ENCODE data around the gene STXBP1.
"Not testable (repeated sequence)": the region's sequence is repeated elsewhere in the genome, so short reads cannot be mapped to it uniquely, and the experiment has no call there.

The STXBP1 gene

DNA sequence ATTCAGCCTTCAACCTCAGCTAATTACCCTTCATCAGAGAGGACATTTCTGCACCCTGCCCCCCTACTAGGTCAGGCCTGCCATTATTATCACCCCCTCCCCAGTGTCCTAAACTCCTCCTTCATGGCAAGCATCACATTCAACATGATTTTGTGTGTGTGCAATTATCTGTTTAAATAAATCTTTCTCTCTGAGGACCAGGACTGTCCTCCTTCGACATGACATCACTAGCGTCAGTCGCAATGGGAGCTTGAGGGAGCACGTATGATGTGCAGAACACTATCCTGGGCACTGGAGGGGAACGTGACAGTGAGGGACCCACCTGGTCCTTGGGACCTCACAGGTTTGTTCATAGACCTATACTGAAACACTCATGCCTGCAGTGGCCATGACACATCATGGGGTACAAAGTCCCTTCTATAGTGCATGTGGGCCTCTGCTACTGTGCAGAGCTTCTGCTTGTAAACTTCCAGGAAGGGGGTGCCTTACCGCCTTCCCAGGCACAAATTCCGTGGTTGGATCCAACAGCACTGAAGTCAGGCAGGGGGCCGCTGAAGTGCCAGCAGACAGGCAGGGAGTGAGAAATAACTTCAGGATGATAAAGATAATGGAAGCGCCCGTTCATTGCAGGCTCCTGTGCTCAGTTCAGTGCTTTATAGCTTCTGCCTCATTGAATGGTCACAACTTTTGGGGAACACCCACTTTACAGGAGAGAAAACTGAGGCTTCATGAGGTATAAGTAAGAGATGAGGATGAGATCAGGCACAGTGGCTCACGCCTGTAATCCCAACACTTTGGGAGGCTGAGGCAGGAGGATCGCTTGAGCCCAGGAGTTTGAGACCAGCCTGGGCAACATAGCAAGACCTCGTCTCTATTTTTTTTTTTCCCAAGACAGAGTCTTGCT, 36.0 kb upstream of the STXBP1 start:
- H3K4me3 ChIP-seq (ENCODE audit: low read depth in 1 of 2, low read length in 1 of 2), result no peak overlapping the region
- peaks cover 62% of the 10 kb centered on the region for H3K27me3 ChIP-seq
- no peaks in the 10 kb centered on the region for H3K9me3 ChIP-seq
- H3K27ac ChIP-seq, result no peak overlapping the region
- TF ChIP-seq, protein P1, sequence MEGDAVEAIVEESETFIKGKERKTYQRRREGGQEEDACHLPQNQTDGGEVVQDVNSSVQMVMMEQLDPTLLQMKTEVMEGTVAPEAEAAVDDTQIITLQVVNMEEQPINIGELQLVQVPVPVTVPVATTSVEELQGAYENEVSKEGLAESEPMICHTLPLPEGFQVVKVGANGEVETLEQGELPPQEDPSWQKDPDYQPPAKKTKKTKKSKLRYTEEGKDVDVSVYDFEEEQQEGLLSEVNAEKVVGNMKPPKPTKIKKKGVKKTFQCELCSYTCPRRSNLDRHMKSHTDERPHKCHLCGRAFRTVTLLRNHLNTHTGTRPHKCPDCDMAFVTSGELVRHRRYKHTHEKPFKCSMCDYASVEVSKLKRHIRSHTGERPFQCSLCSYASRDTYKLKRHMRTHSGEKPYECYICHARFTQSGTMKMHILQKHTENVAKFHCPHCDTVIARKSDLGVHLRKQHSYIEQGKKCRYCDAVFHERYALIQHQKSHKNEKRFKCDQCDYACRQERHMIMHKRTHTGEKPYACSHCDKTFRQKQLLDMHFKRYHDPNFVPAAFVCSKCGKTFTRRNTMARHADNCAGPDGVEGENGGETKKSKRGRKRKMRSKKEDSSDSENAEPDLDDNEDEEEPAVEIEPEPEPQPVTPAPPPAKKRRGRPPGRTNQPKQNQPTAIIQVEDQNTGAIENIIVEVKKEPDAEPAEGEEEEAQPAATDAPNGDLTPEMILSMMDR (IDR thresholded peaks at IDR 0.05), result no peak
- H3K36me3 ChIP-seq, result no peaks in the 10 kb centered on the region
- no peaks in the 10 kb centered on the region for H3K4me1 ChIP-seq (ENCODE audit: control insufficient read depth in 1 of 2, insufficient read depth in 1 of 2, low read depth in 1 of 2, low read length in 1 of 2)

DNA sequence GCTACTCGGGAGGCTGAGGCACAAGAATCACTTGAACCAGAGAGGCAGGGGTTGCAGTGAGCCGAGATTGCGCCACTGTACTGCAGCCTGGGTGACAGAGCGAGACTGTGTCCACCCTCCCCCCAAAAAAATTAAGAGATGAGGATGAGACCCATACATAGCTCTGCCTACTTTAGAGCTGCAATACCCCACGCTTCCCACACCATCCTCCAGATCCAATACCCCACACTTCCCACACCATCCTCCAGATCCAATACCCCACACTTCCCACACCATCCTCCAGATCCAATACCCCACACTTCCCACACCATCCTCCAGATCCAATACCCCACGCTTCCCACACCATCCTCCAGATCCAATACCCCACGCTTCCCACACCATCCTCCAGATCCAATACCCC, 34.9 kb upstream of the STXBP1 start:
- H3K27me3 ChIP-seq, result peaks cover 62% of the 10 kb centered on the region
- H3K36me3 ChIP-seq; H3K9me3 ChIP-seq; H3K4me3 ChIP-seq (ENCODE audit: low read depth in 1 of 2, low read length in 1 of 2); H3K27ac ChIP-seq; H3K4me1 ChIP-seq (ENCODE audit: control insufficient read depth in 1 of 2, insufficient read depth in 1 of 2, low read depth in 1 of 2, low read length in 1 of 2): not testable (repeated sequence)

DNA sequence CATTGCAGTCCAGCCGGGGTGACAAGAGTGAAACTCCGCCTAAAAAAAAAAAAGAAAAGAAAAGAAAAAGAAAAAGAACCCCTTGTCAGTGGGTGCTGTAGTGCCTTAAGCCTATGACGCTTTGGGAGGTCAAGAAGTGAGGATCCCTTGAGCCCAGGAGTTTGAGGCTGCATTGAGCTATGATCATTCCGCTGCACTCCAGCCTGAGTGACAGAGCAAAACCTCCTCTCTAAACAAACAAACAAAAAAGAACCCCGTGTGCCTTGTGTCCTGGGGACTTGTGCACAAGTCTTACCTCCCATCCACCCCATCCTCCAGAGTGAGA, 33.5 kb upstream of the STXBP1 start:
- H3K27ac ChIP-seq, result no peak overlapping the region
- H3K36me3 ChIP-seq, result no peaks in the 10 kb centered on the region
- H3K9me3 ChIP-seq, result no peaks in the 10 kb centered on the region
- peaks cover 58% of the 10 kb centered on the region for H3K27me3 ChIP-seq
- no peak overlapping the region for H3K4me3 ChIP-seq (ENCODE audit: low read depth in 1 of 2, low read length in 1 of 2)
- TF ChIP-seq, protein P1 (IDR thresholded peaks at IDR 0.05), result no peak
- H3K4me1 ChIP-seq (ENCODE audit: control insufficient read depth in 1 of 2, insufficient read depth in 1 of 2, low read depth in 1 of 2, low read length in 1 of 2), result no peaks in the 10 kb centered on the region

DNA sequence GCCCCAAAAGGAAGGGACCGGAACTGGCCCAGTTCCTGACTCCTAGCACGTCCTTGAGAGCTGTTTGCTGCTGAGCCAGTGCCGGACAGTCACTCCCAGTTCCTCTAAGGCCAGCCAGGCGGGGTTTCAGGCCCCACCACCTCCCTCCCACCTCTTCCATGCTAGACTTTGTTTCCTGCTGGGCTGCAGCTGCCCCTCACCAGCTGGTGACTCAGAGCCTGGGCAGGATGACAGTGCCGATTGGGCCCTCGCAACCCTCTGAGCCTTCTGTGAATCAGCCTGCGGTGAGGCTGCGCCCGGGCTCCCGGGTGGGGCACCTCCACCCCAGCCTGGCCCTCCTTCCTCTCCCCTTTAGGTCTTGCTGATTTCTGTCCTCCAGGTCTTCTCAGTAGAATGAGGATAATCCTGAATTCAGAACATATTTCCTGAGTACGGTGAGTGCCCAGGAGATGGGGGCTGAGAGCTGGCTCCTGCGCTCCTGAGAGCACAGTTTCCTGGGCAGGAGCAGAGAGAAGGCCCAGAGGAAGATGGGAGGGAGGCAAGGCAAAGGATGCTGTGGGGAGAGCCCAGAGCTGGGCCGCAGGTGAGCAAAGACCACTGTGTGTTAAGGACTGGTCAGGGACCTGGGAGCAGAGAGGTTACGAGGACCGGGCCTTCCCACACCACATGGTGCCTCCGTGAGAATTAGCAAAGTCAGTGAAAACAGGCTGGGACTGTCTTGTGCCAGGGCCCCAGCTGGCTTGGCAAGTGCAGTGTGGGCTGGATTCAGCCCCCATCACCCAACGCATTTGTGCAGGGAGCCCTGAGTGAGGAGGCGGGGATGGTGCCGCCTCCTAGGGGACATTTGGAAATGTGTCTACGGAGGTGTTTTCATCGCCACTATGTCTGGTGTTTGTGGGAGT, 32.9 kb upstream of the STXBP1 start:
- Histone ChIP-seq H3K27me3 (peaks cover 56% of the 10 kb centered on the region), H3K9me3 (no peaks in the 10 kb centered on the region), H3K4me3 (ENCODE audit: low read depth in 1 of 2, low read length in 1 of 2) (no peak overlapping the region), H3K4me1 (ENCODE audit: control insufficient read depth in 1 of 2, insufficient read depth in 1 of 2, low read depth in 1 of 2, low read length in 1 of 2) (no peaks in the 10 kb centered on the region), H3K27ac (no peak overlapping the region), H3K36me3 (no peaks in the 10 kb centered on the region)
- TF ChIP-seq, protein P1 (IDR thresholded peaks at IDR 0.05), result no peak

DNA sequence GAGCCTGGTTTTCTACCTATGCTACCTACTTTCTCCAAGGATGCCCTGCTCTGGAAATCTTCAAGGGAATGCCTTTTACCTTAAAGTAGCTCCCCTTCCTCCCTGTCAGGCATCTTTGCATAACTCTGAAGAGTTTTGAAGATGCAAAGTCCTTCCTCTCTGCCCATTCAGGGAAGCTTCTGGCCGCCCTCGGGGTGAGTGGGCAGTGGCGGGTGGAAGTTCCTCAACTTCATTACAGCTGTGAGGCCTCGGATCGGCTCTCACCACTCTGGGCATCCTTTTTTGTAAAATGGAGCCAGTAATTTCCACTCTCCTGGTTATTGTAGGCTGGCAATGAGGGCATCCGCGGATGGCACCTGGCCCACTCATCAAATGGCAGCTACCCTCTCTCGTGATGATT, 31.7 kb upstream of the STXBP1 start:
- Histone ChIP-seq H3K9me3 (no peaks in the 10 kb centered on the region), H3K27me3 (peaks cover 46% of the 10 kb centered on the region), H3K4me1 (ENCODE audit: control insufficient read depth in 1 of 2, insufficient read depth in 1 of 2, low read depth in 1 of 2, low read length in 1 of 2) (no peaks in the 10 kb centered on the region), H3K36me3 (no peaks in the 10 kb centered on the region), H3K27ac (no peak overlapping the region), H3K4me3 (ENCODE audit: low read depth in 1 of 2, low read length in 1 of 2) (no peak overlapping the region)
- TF ChIP-seq, protein P1 (IDR thresholded peaks at IDR 0.05), result no peak

All from neutrophil (primary cell).